Heart right ventricle (tissue), 16 donors: ENCODE data around the gene CD33. TPM values are rescaled to one million over a fixed set of nuclear protein-coding genes. Genes with fewer than 3 reads are reported as not detected.

Experiments
- ATAC-seq, 8 donors: fragments of 200-7000 bp; cut with Tn5 transposase; one replicate each; pipeline ENCODE4 v1.9.1; 2020; ENCODE audit warnings: mild to moderate bottlenecking in 8 of 8, moderate library complexity in 8 of 8, moderate number of reproducible peaks in 1 of 8
- DNase-seq, 2 donors: peaks; one replicate each; pipeline ENCODE4 v3.0.0-alpha.2; 2020
- H3K27ac ChIP-seq, 10 donors: fragments of 200-600 bp; sonication (generic) in 2 of 10; one replicate each; pipeline versions ENCODE4 v1.5.0 to v1.8.0; 2020 to 2022; ENCODE audit warnings: mild to moderate bottlenecking in 3 of 10
- H3K27me3 ChIP-seq, 7 donors: fragments of 200-600 bp; one replicate each; pipeline ENCODE4 v1.8.0; 2021 to 2022; ENCODE audit warnings: mild to moderate bottlenecking in 2 of 7
- H3K36me3 ChIP-seq, 9 donors: fragments of 200-600 bp; sonication (generic) in 1 of 9; one replicate each; pipeline versions ENCODE4 v1.5.0 to v1.8.0; 2020 to 2022; ENCODE audit warnings: mild to moderate bottlenecking in 2 of 9
- H3K4me1 ChIP-seq, 9 donors: fragments of 200-600 bp; sonication (generic) in 1 of 9; one replicate each; pipeline versions ENCODE4 v1.5.0 to v1.8.0; 2020 to 2022; ENCODE audit warnings: mild to moderate bottlenecking in 4 of 9
- H3K4me3 ChIP-seq, 10 donors: fragments of 200-600 bp; sonication (generic) in 2 of 10; one replicate each; pipeline versions ENCODE4 v1.5.0 to v1.8.0; 2020 to 2022; ENCODE audit warnings: mild to moderate bottlenecking in 7 of 10, moderate library complexity in 2 of 10
- H3K9me3 ChIP-seq, 11 donors: fragments of 200-600 bp in 10 of 11; sonication (generic) in 2 of 11; one replicate each; pipeline versions ENCODE4 v1.5.0 to v1.8.0; 2013 to 2022; ENCODE audit warnings: mild to moderate bottlenecking in 2 of 11, control low read depth in 1 of 11, moderate library complexity in 1 of 11
- CTCF ChIP-seq, 9 donors: fragments of 200-600 bp; sonication (generic) in 2 of 9; IDR thresholded peaks; one replicate each; pipeline versions ENCODE4 v1.5.0 to v1.8.0; 2021 to 2022; ENCODE audit warnings: antibody characterized with exemption in 9 of 9, mild to moderate bottlenecking in 5 of 9, moderate library complexity in 1 of 9
- WGBS, 2 donors: extraction: QIAGEN DNeasy Blood & Tissue Kit; methylation state at CpG; one replicate each; pipeline ENCODE4 v1.1.7; 2013; ENCODE audit warnings: inconsistent platforms in 1 of 2; 5-methylcytosine and 5-hydroxymethylcytosine counted together
- intact Hi-C, 10 donors: fragments of 100-400 bp; cut with DNase I; formaldehyde crosslinking; loops; one replicate each; pipeline versions ENCODE4 v1.11.1 to v1.14.2; 2022
- polyA plus RNA-seq, 2 donors: library from polyadenylated mRNA; stranded (reverse); fragments of 200-250 nt; gene quantifications; one replicate each; pipeline ENCODE4 v1.2.3, GENCODE V29; 2013
- total RNA-seq, 10 donors: library from RNA; stranded (reverse); fragmentation: NEBNext Ultra II Directional in 3 of 10; extraction: Animal tissue kit (Norgen Biotek cat#: 25700) in 3 of 10; gene quantifications; one replicate each; pipeline versions ENCODE4 v1.2.1 to v1.2.4, GENCODE V29; 2021 to 2023
- donor health status: Arrhythmogenic right ventricular cardiomyopathy.
- donor health status: ischemic (EF 13 %, LVEDD 7.1; RV severe dilation, severe dysfunction).
- donor health status: healthy with polysubstance abuse.
- donor health status: DM: no; HTN: yes; CAD: no.
- donor health status: DM: no; HTN: no; CAD: no.
- donor health status: ischemic (EF 25% LVEDD 6.9; RV normal size, moderate dysfunction).
- donor health status: ischemic (EF 25% LVEDD 5.7; RV mildly dilated, moderate dysfunction).
- donor health status: healthy.
- donor health status: DM: yes; HTN: yes; CAD: no.
- donor health status: Ischemic cardiomyopathy.
- donor health status: ischemic (EF 35%, LVEDD 5.7; RV mildly dilated, moderate dysfunction).
- donor health status: nonischemic (EF 11% LVEDD 7.7; RV severe dilation, severe dysfunction).
- donor health status: DM: yes; HTN: yes; CAD: no.
- donor health status: PGD.
- donor health status: ischemic (EF 29% LVEDD 5.4; RV normal size, mild dysfunction).
- donor health status: nonischemic (EF 23%, LVEDD 6.1; RV moderate dilation, normal function).

The CD33 gene
- total and polyA plus RNA-seq, 12 donors: 0.51 to 16.6 (median 2.0) TPM

GRCh38 chr19:51227326-51227725 lies 2.4 kb downstream of the CD33 start:
- H3K36me3 ChIP-seq: no peaks in the 10 kb centered on the region
- H3K9me3 ChIP-seq: peaks cover 0 to 5% (median 0%) of the 10 kb centered on the region in 11 donors
- no peak for TF ChIP-seq CTCF (IDR thresholded peaks at IDR 0.05)
- no peak overlapping the region for H3K4me3 ChIP-seq
- peaks cover 0 to 17% (median 0%) of the 10 kb centered on the region in 9 donors for H3K4me1 ChIP-seq
- H3K27me3 ChIP-seq: peaks cover 0 to 30% (median 7%) of the 10 kb centered on the region in 7 donors
- ATAC-seq: no peak
- WGBS, 2 donors: 57 to 74% methylated on average over 2 of the region's 2 CpGs
- no peak overlapping the region for H3K27ac ChIP-seq
- intact Hi-C loops: no loop called here
- no peak for DNase-seq

DNA sequence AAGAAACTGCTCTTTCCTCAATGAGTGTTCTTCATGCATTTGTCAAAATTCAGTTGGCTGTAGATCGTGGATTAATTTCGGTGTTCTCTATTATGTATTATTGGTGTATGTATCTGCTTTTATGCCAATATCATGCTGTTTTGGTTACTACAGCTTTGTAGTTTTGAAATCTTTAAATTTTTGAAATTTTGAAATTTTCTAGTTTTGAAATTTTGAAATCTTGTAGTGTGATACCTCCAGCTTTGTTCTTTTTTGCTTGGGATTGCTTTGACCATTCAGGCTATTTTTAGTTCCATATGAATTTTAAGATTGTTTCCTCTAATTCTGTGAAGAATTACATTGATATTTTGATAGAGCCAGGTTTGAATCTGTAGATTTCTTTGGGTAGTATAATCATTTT lies 3.1 kb downstream of the CD33 start:
- no peak overlapping the region for H3K27ac ChIP-seq
- DNase-seq (no peak), ATAC-seq (no peak)
- peaks cover 0 to 17% (median 0%) of the 10 kb centered on the region in 9 donors for H3K4me1 ChIP-seq
- intact Hi-C loops: no loop called here
- TF ChIP-seq CTCF (IDR thresholded peaks at IDR 0.05): no peak
- H3K9me3 ChIP-seq: peaks cover 0 to 7% (median 0%) of the 10 kb centered on the region in 11 donors
- H3K27me3 ChIP-seq: peaks cover 0 to 35% (median 7%) of the 10 kb centered on the region in 7 donors
- H3K4me3 ChIP-seq: no peak overlapping the region
- 88 to 97% methylated on average over 2 of the region's 2 CpGs for WGBS, 2 donors
- H3K36me3 ChIP-seq: no peaks in the 10 kb centered on the region

GRCh38 chr19:51240866-51241265 lies 16.0 kb downstream of the CD33 start:
- Histone ChIP-seq H3K27me3 (peaks cover 0 to 15% (median 0%) of the 10 kb centered on the region in 7 donors), H3K9me3 (peaks cover 0 to 4% (median 0%) of the 10 kb centered on the region in 11 donors), H3K4me3 (no peak overlapping the region), H3K4me1 (peaks cover 0 to 27% (median 0%) of the 10 kb centered on the region in 9 donors), H3K36me3 (peaks cover 0 to 12% (median 0%) of the 10 kb centered on the region in 9 donors), H3K27ac (no peak overlapping the region)
- intact Hi-C loops: no loop called here
- TF ChIP-seq CTCF (IDR thresholded peaks at IDR 0.05): no peak
- ATAC-seq: no peak
- DNase-seq: no peak
- WGBS, 2 donors: 89 to 94% methylated on average over 7 of the region's 7 CpGs

GRCh38 chr19:51242881-51243630 lies 18.2 kb downstream of the CD33 start:
- ATAC-seq (no peak), DNase-seq (no peak)
- H3K27ac ChIP-seq: no peak overlapping the region
- H3K9me3 ChIP-seq: peaks cover 0 to 4% (median 0%) of the 10 kb centered on the region in 11 donors
- 74 to 75% methylated on average over 8 of the region's 8 CpGs for WGBS, 2 donors
- H3K27me3 ChIP-seq: peaks cover 0 to 13% (median 0%) of the 10 kb centered on the region in 7 donors
- H3K4me1 ChIP-seq: peaks cover 0 to 40% (median 0%) of the 10 kb centered on the region in 9 donors
- intact Hi-C loops: no loop called here
- H3K36me3 ChIP-seq: peaks cover 0 to 4% (median 0%) of the 10 kb centered on the region in 9 donors
- no peak for TF ChIP-seq CTCF (IDR thresholded peaks at IDR 0.05)
- no peak overlapping the region for H3K4me3 ChIP-seq
